Pulmonary artery endothelial cell (primary cell): ENCODE measurements around the gene HOXA13. TPM values are rescaled to one million over a fixed set of nuclear protein-coding genes. Genes with fewer than 3 reads are reported as not detected.

Experiments
- DNase-seq: peaks from one replicate; pipeline ENCODE4 v3.0.0-alpha.2; 2011; ENCODE audit warnings: low read depth, low spot score
- total RNA-seq: library from RNA; depleted of rRNA; stranded (reverse); fragments of >200 nt; gene quantifications from 2 replicates; pipeline ENCODE4 v1.2.3, GENCODE V29; 2014

Gene HOXA13
- total RNA-seq, 1 donor from 2014 or later = not detected

DNA sequence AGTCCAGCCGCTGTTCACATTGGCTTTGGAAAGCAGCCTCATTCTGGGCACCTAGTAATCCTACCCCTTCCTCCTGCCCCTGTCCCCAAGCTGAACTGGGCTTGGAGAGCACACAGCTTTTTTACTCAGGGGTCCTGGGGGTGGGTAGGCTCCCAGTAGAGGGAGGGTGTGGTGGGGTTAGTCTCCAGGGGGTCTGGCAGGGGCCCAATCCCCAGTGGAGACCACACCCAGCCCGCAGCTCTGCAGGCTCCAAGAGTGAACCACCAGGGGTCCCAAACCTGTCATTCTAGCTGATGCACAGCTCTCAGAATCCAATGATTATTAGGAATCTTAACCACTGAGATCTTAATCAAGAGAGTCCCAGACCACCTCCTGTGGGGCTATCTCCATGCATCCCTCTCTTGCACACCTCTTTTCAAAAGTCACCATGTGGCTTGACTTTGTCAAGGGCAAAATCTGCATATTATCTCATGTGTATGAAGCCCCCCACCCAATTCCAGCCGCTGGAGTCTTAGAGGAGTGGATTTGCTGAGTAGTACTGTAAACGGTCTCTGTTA is 17.5 kb downstream of the HOXA13 start:
- no peak for DNase-seq

DNA sequence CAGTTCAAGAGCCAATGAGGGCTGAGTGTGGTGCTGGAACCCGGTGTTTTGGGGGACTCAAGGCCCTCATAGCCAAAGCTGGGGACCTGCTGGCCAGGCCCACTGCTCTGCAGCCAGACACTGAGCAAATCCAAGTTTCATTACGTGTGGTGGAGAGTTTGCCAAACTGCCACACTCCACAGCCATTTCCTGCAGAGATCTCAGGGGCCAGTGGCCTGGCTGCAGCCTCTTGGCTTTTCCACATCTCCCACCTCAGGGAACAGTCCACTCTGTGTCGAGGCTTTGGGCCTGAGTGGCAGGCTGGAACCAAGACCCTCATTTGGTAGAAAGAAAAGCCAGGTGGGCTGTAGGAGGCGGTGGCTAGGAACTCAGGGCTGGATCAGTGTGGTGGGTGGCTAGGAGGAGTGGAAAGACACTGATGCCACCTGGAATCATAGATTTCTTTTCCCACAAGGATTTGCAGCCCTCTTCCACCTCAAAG is 18.1 kb downstream of the HOXA13 start:
- DNase-seq = no peak

DNA sequence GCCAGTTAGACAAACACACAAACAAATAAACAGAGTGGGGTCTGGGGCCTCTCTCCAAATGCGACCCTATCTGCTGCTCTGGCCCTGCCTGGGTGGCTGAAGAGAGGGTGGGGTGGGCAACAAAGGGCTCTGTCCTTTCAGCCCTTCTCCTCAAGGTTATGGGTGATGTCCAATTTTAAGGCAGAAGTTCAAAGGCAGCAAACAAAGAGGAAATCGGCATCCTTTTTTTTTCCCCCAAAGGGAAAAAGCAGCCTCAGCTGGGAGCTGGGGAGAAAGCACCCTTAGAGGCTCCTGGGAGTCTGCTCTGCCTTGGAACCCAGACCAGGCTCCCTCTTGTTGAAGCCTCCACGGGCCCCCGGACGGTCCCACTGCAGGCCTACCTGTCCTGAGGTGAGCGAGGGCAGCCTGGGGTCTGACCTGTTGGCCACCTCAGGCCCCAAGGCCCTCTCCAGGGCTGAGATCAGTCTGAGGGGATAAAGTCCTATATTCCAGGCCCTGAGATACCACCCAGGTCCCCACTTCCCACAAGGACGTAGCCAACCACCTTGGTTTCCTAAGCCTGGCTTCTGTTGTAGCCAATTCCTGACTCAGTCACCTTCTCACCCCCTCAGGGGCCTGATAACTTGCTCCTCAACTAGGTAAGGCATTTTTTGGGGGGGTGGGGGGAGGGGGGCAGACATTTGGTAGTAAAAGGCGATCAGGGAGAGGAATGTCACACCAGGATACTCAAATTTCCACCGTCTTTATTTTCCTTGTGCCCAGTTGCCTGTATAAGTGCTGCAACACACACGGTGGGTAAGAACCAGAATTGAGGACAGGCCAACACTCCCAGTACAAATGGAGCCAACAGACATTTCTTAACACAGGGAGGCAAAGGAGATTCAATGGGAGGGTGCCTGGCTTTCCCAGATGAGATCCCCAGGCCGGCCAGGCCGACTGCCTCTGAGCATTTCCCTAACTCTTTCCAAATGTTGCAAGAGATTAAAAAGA is 19.2 kb downstream of the HOXA13 start:
- DNase-seq = no peak

DNA sequence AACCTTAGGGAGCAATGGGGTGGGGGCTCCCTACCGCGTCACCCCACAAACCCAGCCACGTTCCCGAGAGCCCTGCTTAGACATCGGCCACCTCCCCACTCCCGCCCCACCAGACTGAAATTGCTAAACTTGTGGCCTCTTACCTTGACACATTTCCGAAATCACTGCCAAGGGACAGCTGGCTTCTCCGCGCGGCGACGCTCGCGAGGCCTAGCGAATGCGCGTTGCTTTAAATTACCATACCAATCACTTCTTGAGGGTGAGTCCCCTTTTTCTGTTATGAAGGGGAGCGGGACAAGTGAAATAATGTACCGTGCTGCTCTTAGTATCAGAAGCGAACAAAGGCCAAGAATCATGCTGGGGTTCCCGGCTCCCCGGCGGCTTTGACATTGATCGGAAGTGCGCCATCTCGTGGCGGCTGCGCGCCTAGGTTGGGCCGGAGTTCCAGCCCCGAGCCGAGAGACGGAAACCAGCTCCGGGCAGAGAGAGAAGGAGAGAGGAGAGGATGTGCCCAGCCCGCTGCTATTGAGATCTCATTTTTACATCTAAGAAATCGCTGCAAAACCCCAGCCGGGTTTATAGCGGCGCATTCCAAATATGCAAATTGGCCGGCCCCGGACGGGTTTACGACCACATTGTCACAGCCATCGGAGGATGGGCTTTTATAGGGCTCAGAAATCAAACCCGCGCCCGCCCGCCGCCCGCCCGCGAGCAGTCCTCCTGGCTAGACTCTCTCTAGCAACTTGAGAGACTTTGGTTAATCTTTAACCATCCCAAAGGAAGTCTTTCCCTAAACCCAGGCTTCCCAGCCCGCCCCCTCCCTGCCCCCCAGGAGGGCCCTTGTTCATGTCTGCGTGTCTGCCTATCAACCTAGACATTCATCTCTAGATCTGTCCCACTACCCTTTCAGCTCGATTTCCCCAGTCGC is 20.1 kb downstream of the HOXA13 start:
- no peak for DNase-seq

DNA sequence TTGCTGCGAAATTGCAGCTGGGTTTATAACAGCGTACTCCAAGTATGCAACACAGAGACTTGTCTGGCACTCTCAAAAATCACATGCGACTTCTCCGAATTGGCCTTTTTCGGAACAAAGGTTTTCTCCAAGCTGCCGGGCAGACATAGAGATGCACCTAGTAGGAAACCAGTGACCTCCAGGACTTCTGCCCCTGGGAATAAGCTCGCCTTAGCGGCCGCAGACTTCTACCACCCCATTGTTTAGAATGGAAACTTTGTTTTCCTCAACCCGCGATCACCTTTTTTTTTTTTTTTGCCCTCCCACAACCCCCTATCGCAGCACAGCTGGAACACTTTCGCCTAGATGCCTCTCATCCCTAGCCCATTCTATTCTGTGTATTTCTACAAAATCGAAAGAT is 20.9 kb downstream of the HOXA13 start:
- DNase-seq = no peak

DNA sequence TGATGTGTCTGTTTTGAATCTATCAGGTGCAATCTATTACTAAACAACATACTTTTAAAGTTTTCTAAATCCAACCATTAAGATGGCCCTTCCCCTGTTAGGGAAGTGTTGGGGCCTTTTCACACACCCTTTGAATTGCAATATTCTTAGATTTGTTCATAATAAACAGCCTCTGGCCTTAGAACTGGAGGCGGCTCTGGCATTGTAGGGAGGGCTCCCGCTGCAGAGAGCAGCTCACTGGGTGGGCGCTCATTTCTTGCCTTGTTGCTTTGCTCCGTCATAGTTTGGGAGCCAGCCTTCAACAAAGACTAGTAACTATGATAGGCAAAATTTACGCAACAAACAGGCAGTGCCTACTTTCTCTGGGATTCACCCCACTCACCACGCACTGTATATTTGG is 21.5 kb downstream of the HOXA13 start:
- no peak for DNase-seq

DNA sequence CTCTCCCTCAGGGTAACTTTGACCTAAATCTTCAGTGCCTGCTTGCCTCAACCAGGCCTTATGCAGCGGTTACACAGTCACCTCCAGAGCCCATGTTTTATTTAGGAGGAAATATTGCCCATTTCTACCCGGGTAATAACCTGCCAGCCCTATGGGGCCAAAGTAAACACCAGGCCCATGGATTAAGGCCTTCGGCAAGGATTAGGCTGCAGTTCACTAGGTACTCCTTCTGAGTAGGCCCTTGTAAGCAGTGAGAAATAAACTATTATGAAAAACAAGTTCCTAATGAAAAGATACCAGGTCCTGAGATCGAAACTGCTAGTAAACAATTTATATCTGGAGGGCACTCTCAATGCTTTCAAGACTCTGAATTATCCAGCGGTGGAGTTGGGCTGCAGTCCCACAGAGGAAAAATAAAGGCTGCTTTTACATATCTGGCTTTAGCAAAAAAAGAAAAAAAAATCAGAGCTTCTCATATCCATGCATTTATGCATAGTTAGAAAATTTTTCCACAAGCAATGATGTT is 22.0 kb downstream of the HOXA13 start:
- no peak for DNase-seq

DNA sequence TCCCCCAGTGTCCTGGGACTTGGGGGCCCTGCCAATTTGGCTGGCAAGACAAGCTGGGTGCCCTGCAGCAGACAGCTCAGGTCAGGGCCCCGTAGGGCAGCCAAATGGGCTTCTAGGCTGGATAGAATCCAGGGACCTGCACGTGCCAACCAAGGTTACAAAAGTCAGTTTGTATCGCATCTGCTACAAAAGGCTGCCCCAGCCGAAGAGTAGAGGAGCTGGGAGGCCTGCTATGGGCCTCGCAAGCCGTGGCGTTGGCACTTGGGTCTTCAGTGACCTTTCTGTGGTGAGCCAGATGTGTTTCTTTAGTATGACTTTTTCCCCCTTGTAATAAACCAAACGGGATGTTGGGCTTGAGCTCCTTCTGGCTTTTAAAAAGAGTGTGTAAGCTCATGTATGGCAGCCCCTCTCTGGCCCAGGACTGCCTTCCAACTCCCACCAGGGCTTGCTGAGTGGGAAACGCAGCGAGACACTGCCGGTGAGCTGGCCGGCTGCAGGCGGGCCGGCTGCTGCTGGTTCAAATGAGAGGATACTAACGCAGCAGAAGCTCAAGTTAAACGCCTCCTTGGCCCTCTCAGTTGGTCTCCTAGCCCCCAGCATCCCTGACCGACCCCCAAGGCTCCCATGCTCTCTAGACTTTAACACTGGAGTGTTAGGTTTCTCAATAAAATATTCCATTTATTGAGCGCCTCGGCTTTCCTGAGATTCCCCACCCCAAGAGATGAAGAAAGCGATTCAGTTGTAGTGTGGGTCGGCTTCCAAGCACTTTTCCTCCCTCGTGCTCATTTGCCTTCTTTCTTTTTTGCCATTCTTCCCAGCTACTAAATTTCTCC is 22.7 kb downstream of the HOXA13 start:
- DNase-seq = no peak

DNA sequence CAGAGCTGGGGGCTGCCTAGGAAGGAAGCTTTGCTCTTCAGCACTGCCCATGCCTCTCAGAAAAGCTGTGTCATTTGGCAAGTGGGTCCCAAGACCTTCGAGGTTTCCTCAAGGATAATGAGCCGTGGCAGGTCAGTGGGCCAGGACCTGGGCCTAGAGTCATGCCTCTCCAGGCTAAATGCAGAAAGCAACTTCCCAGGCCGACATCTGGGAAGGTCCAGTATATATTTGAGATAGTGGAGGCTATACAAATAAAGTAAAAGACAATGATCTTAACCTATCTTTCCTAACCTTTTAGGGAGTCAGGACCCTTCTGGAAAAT is 23.4 kb downstream of the HOXA13 start:
- DNase-seq = no peak

DNA sequence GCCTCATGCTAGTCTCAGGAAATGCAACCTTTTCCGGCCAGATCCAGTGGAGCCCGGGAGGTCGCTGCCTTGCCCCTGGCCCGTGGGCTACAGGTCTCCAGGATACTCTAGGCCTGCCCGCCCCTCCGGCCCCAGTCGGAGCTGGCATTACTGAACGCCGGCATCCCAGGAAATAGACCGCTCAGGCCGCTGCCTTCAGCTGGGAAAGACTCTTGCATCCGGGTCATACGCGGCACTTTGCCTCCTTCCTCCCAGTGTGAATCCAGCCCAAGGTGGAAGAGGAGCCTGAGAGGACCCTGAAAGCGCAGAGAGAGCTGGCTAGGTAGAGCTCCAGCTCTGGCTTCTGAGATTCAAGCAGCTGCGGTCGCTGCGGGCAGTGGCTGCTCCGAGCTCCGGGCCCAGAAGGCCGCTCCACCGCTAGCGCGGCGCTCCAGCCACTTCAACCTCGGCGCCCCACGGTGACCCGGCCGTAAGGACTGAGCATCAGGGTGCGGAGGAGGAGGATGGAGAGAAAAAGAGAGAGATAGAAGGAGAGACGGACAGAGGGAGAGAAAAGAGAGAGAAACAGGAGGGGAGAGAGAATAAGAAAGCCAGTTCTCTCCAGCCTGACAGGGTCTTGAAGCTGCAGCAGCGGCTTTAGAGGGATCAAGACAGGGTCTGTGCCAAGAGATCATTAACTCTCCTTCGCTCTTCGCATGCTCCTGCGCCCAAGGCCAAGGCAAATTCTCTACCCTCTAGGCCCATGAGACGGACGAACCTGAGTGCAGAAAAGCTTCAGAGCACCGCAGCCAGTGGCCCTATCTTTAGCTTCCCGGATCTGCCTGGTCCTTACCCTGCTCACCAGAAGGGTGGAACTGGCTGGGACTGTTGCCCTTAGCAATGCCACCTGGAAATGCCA is 24.0 kb downstream of the HOXA13 start:
- no peak for DNase-seq

DNA sequence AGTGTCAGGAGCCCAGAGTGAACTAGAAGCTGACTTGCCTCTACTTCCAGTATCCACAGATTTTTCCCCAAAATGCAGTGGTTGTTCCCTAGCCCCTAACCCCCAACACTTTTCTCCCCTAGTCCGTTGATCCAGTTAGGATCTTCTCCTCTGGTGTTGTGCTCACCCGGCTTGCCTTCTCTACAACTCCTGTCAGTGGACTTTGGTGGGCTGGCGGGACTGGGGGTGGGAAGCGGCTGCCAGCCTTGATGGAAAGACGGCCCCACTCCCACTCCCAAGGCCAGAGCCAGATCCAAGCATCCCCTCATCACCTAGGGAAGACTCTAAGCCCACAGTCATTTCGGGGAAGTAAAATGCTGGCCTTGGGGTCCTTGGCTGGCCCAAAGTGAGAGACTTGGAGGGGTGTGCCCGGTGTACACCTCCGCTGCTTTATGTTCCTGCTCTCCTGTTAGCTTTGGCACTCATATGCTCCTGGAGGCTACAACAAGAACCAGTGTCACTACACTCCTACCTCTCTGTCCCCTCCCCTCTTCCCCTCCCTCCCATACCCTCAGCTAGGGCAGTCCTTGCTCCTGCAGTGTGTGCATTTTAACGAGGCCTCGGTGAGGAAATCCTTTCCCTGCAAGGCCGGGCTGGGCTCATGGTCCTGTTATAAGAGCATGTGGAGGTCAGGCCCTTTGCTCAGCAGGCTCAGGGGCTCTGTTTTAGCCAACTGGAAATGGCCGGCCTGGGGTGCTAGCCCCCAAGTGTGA is 24.8 kb downstream of the HOXA13 start:
- no peak for DNase-seq

DNA sequence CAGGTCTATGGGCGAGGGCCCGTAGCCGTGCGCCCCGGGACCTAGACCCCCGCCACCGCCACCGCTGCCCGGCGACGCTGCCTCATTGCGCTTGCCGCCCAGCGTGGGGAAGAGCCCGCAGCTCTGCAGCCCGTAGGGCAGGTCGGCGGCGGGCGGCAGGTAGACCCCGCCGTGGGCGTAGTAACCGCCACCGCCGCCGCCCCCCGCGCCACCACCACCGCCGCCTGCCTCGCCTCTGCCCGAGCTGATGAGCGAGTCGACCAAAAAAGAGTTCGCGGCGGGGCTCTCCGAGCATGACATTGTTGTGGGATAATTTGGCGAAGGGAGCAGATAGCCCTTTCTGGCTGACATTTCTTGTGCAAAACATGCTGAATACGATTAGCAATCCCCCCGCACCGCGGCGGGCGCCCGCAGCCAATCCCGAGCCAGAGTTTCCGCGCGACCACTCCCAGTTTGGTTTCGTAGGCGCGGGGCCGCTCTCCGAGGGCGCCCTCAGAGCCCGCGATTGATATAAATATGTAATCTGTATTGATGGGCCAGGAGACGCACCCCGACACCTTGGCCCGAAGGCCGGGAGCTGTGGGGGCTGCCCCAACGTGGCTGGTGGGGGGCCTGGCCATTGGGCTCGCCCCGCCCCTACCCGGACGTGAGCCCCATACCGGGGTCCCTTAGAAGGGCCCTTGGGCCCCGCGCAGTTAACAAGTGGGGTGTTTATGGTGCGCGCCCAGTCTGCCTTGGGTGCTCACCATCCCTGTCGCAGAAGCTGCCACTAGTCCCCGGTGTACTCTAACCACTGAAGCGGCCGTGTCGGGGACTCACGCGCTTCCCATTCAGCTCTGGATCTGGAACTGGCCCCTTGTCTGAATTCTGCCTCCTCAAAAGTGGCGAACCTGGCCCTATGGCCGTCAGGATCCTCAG is 25.7 kb downstream of the HOXA13 start, which contains the start of gene HOXA10:
HOXA10 (minus strand) TSS at position 365 of the 918 bp plus-strand sequence; CDS start at position 351, 14 bp downstream.
- DNase-seq = no peak

DNA sequence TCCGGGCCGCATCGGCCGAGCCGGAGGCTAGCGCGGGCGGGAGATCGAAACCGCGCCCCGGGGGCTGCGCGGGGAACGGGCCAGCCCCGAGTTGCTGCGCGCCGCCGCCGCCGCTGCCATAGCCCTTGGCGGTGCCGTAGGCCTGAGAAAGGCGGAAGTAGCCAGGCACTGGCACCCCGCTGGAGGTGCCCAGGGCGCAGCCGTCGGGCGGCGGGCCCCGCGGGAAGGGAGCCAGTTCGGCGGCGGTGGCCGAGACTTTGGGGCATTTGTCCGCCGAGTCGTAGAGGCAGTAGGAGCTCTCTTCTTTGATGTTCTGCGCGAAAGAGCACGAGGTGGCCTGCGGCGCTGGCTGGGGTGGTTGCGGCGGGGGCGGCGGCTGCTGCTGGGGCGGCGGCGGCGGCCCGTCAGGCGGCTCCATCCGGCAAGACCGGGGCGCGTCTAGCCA is 26.4 kb downstream of the HOXA13 start:
- DNase-seq = no peak

DNA sequence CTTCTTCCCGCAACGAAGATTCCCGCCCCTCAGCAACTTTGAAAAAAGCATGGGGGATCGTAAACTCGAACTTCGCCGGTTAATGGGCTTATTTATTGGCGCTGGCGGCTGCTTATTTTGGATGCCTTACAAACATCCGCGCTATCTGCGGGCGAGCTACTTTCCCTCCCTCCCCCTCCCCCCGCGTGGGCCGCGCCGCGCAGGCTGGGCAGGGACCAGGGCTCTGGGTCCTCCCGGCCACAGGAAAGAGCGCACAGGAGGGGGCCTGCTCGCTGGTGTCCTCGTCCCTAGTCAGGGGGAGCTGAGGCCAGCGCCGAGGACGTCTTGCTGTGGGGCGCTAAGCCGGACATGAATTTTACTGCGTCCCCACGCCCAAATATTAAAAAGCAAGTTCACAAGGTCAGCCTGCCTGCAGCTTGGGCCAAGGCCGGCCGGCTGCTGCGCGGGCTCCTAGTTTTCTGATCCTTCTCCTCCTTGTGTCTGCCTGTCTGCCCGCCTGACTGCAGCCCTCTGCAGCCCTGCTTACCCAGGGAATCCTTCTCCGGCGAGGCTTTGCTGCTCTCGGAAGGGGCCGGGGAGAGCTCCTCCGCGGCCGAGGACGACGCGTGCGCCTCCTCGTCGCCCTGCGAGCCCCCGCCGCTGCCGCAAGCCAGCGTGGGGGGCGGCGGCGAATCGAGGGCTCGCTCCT is 26.9 kb downstream of the HOXA13 start:
- no peak for DNase-seq

DNA sequence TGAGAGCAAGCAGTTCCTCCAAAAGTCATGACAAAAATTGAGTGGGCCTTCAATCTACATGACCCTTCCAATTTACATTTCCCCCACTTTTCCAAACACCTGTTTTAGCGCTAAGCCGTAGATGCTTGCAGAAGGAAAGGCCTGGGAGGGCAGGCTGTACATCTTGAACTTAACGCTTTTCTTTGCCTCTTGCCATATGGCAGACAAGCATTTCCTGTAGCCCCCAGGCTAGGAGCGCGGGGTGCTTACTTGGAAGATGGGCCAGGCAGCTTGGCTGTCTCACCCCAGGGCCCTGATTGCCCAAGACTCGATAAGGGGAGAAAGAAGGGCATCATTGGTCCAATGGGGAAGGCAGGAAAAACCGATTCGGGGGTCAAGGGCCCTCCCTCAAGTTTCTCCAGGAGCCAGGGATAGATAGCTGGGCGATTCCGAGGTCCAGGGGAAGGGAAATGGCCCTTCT is 27.5 kb downstream of the HOXA13 start:
- no peak for DNase-seq

DNA sequence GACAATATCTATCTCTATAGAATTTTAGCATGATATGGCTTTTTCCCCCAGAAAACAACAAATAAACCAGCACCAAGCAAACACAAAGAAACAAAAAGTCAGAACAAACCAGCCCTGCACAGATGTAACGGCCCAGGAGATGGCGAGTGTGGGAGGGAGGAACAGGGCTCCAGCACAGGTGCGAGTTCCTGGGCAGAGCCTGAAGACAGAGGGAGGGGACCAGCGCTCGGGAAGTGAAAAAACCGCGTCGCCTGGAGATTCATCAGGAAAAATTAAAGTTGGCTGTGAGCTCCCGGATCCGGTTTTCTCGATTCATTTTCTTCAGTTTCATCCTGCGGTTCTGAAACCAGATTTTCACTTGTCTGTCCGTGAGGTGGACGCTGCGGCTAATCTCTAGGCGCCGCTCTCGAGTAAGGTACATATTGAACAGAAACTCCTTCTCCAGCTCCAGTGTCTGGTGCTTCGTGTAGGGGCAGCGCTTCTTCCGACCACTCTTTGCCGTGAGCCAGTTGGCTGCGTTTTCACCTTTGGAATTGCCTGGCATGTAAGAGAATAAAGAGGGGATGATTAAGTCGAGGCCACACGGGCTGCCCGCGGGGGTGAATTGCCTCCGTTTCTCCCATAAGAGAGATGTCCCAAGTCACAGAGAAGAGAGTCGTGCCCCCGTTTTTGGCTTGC is 28.1 kb downstream of the HOXA13 start:
- no peak for DNase-seq

DNA sequence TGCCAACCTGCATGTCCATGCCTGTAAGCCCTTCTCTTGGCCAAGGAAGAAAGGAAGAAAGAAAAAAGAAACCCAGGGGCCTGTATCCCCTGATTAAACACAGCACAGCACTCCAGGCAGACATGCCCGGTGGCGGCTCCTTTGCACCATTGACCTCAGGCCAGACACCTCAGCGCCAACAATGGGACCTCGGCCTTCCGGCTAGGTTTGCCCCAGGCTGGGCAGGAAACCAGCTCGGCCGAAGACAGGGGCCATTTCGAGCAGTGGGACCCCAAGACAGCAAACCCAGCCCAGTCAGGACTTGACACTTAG is 28.6 kb downstream of the HOXA13 start:
- no peak for DNase-seq
